ENCODE data around the gene SYNDIG1. TPM values are rescaled to one million over a fixed set of nuclear protein-coding genes. Genes with fewer than 3 reads are reported as not detected.

The SYNDIG1 gene
- total RNA-seq, 4 donors from 2014 or later = 5.1 to 15.9 (median 14.3) TPM

DNA sequence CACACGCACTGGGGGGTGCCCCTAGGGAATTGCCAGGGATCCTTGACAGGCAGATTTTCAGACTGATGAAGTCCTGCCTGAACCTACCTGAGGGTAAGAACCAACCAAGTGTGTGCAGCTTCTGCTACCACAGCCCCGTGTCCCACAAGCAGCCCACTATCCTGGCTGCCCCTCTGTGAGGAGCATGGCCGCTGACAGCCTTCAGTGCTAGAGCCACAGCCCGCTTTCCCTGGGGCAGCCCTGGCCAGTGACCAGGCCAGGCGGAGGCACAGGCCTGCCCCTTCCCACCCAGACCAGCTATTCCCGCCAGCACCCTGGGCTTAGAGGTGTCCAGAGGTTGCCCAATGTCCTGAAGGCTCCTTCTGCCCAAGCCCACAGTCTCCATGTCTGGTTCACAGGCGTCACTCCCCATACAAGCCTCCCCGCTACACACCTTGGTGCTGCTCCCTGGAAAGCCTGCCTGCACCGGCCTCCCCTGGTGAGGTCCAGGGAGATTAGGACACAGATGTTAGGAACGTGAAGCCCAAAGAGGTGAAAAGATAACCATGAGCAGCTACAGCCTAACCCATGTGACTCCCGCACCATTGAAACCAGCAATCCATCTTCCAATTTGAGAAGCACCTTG, 207.0 kb downstream of the SYNDIG1 start:
- no peak overlapping the region for H3K27ac ChIP-seq
- H3K36me3 ChIP-seq = no peaks in the 10 kb centered on the region
- no peaks in the 10 kb centered on the region for H3K27me3 ChIP-seq
- 87 to 90% methylated on average over 8 to 11 of the region's 11 CpGs for WGBS, 2 donors
- no peak for TF ChIP-seq POLR2A (IDR thresholded peaks at IDR 0.05)
- TF ChIP-seq, protein P1, sequence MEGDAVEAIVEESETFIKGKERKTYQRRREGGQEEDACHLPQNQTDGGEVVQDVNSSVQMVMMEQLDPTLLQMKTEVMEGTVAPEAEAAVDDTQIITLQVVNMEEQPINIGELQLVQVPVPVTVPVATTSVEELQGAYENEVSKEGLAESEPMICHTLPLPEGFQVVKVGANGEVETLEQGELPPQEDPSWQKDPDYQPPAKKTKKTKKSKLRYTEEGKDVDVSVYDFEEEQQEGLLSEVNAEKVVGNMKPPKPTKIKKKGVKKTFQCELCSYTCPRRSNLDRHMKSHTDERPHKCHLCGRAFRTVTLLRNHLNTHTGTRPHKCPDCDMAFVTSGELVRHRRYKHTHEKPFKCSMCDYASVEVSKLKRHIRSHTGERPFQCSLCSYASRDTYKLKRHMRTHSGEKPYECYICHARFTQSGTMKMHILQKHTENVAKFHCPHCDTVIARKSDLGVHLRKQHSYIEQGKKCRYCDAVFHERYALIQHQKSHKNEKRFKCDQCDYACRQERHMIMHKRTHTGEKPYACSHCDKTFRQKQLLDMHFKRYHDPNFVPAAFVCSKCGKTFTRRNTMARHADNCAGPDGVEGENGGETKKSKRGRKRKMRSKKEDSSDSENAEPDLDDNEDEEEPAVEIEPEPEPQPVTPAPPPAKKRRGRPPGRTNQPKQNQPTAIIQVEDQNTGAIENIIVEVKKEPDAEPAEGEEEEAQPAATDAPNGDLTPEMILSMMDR (IDR thresholded peaks at IDR 0.05) = no peak
- no peak for TF ChIP-seq EP300 (IDR thresholded peaks at IDR 0.05)
- H3K4me1 ChIP-seq = no peaks in the 10 kb centered on the region
- no peak overlapping the region for H3K4me3 ChIP-seq
- no peak for DNase-seq (ENCODE audit: low spot score in 2 of 2)
- H3K9me3 ChIP-seq = no peaks in the 10 kb centered on the region

DNA sequence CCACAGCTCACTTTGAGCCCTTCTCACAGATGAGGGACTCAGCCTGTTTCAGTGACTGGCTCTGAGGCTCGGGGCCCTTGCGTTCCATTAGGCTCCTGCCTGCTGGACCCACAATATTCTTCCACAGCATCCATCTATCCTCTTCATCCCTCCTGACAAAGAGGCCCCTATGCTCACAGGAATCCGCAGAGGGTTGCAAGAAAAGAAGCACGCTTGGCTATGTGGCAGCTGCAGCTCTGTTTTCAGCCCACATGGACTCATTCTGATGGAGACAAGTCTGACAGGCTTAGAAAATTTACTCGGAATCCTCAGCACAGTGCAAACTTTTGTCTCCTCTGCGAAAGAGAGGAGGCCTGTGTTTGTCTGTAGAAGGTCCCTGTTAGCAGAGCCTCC, 207.5 kb downstream of the SYNDIG1 start:
- Histone ChIP-seq H3K4me3 (no peak overlapping the region), H3K27ac (no peak overlapping the region), H3K9me3 (no peaks in the 10 kb centered on the region), H3K36me3 (no peaks in the 10 kb centered on the region), H3K27me3 (no peaks in the 10 kb centered on the region), H3K4me1 (no peaks in the 10 kb centered on the region)
- no peak for DNase-seq (ENCODE audit: low spot score in 2 of 2)
- WGBS, 2 donors = 41 to 46% methylated on average over 6 of the region's 6 CpGs
- TF ChIP-seq, protein P1 (IDR thresholded peaks at IDR 0.05) = no peak
- TF ChIP-seq EP300 (IDR thresholded peaks at IDR 0.05) (no peak), POLR2A (IDR thresholded peaks at IDR 0.05) (no peak)

DNA sequence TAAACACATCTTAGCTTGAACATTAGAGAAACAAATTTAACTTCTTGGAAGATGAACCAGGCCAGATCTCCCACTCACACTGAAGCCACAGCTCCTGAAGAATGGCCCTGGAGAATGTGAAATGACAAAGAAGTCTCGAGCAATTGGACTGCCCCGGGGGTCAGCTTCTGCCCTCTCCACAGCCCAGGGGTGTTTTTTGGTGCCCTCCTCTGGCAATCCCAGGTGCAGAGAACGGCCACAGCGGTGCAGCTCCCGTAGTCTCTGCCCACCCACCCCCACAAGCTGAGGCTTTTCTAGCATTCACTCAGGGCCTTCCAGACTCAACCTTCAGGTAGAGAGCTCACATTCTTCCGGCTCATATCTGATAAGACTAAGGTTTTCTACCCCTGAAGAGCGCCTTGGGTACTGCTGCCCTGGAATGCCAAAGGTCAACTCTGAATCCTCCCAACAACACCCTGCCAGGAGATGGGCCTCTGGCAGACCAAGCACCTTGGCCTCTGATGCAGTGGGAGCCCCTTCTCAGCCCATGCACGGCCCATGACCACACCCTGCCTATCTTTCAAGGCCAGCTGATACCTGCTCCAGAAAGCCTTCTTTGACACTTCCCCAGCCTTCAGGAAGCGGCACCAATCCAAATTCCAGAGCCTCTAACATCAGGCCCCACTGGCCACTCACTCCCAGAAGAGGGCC, 208.3 kb downstream of the SYNDIG1 start:
- no peaks in the 10 kb centered on the region for H3K36me3 ChIP-seq
- no peak overlapping the region for H3K4me3 ChIP-seq
- 67 to 74% methylated on average over 7 to 9 of the region's 9 CpGs for WGBS, 2 donors
- TF ChIP-seq, protein P1 (IDR thresholded peaks at IDR 0.05) = no peak
- TF ChIP-seq POLR2A (IDR thresholded peaks at IDR 0.05) (no peak), EP300 (IDR thresholded peaks at IDR 0.05) (no peak)
- H3K27me3 ChIP-seq = no peaks in the 10 kb centered on the region
- no peaks in the 10 kb centered on the region for H3K4me1 ChIP-seq
- DNase-seq (ENCODE audit: low spot score in 2 of 2) = no peak
- no peak overlapping the region for H3K27ac ChIP-seq
- H3K9me3 ChIP-seq = no peaks in the 10 kb centered on the region

DNA sequence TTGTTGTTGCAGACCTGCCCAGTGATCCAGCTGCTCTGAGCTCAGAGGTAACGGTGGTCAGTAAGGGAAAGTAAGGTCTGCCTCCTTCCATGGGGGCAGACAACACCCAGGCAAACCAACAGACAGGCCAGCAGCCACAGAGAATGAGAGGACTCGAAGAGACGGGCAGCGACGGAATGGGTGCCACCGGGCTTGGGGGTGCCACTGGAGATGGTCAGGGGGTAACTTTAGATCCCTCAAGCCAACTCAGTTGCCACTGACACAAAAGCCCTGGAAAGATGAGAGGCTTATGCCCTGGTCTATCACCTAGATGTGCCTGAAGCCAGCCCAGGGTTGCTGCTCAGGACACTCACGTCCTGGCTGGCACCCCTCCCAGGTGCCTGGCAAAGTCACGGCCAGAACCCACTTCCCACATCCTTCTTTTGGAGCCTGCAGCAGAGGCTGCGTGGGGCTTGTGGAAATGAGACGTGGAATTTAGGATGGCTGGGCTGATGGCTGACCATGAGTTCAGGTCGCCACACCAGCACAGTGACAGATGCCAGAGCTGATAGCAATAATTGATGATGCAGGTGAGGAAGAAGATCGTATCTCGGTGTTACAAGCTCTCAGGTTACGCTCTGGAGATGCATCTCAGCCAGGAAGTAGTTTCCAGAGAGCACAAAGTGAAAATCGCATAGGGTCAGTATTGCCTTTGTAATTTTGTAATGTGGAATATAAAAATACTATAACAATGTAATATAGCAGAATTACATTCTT, 209.1 kb downstream of the SYNDIG1 start:
- H3K4me1 ChIP-seq = no peaks in the 10 kb centered on the region
- no peak overlapping the region for H3K27ac ChIP-seq
- H3K4me3 ChIP-seq = no peak overlapping the region
- H3K27me3 ChIP-seq = no peaks in the 10 kb centered on the region
- TF ChIP-seq, protein P1 (IDR thresholded peaks at IDR 0.05) = no peak
- TF ChIP-seq EP300 (IDR thresholded peaks at IDR 0.05) (no peak), POLR2A (IDR thresholded peaks at IDR 0.05) (no peak)
- 83 to 86% methylated on average over 15 of the region's 15 CpGs for WGBS, 2 donors
- no peaks in the 10 kb centered on the region for H3K9me3 ChIP-seq
- H3K36me3 ChIP-seq = no peaks in the 10 kb centered on the region
- no peak for DNase-seq (ENCODE audit: low spot score in 2 of 2)

Data from tibial nerve (tissue), 4 donors.